AG04449 (cell line): ENCODE measurements around the gene ACADM.
"Not testable (repeated sequence)": the region's sequence is repeated elsewhere in the genome, so short reads cannot be mapped to it uniquely, and the experiment has no call there.

Experiments
- CTCF ChIA-PET: fragments of 350-600 bp; formaldehyde crosslinking; extraction: SDS; loops from one replicate; lab custom pipeline; 2021; ENCODE audit warnings: antibody characterized with exemption; lab: Yijun Ruan, JAX
- POLR2A ChIA-PET: fragments of 400-600, 350-600 bp; formaldehyde crosslinking; extraction: SDS; loops from one replicate; lab custom pipeline; 2020; ENCODE audit warnings: antibody characterized with exemption, inconsistent platforms; lab: Yijun Ruan, JAX
- DNase-seq: peaks from one replicate; pipeline ENCODE4 v3.0.0-alpha.2; 2010; ENCODE audit warnings: low read depth, low spot score
- H3K4me3 ChIP-seq: 2 replicates; pipeline ENCODE4 v1.5.1; 2011; ENCODE audit warnings: low read depth, mild to moderate bottlenecking, control low read depth, low read length
- TF ChIP-seq, protein P1 (sequence below): IDR thresholded peaks from one replicate; pipeline ENCODE4 v1.5.1; 2011; ENCODE audit warnings: mild to moderate bottlenecking, moderate library complexity, low read length, control low read depth, inconsistent platforms; ENCODE audit not compliant: insufficient read depth; ENCODE audit errors: missing control alignments

The ACADM gene

GRCh38 chr1:75720820-75721219 lies 3.7 kb upstream of the ACADM start:
- POLR2A ChIA-PET, result interaction anchor here (0.9 kb wide), 1 partner anchor 65 kb away, joined by 4 read pairs; the partner anchor contains the start of gene RABGGTB
- DNase-seq, result no peak
- CTCF ChIA-PET, result no interaction called here
- TF ChIP-seq, protein P1, sequence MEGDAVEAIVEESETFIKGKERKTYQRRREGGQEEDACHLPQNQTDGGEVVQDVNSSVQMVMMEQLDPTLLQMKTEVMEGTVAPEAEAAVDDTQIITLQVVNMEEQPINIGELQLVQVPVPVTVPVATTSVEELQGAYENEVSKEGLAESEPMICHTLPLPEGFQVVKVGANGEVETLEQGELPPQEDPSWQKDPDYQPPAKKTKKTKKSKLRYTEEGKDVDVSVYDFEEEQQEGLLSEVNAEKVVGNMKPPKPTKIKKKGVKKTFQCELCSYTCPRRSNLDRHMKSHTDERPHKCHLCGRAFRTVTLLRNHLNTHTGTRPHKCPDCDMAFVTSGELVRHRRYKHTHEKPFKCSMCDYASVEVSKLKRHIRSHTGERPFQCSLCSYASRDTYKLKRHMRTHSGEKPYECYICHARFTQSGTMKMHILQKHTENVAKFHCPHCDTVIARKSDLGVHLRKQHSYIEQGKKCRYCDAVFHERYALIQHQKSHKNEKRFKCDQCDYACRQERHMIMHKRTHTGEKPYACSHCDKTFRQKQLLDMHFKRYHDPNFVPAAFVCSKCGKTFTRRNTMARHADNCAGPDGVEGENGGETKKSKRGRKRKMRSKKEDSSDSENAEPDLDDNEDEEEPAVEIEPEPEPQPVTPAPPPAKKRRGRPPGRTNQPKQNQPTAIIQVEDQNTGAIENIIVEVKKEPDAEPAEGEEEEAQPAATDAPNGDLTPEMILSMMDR, result no peak
- no peak overlapping the region for H3K4me3 ChIP-seq

DNA sequence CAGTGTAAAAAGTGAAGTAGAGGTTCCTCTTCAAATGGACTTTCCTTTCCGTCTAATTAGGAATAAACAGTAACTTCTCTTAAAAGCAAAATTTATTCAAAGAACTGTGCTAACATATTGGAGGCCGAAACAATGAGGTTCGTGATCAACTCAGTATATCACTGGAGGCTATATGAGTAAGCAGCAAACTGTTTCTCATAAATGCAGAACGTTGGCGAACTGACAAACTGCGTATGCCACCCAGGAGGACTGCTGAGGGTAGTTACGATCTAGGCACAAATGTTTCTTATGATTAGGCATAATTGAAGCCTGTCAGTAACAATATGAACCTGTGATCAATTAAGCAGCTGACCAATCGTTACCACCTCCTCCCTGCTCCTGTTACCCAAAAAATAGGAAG lies 2.3 kb upstream of the ACADM start:
- CTCF ChIA-PET, POLR2A ChIA-PET: not testable (repeated sequence)

DNA sequence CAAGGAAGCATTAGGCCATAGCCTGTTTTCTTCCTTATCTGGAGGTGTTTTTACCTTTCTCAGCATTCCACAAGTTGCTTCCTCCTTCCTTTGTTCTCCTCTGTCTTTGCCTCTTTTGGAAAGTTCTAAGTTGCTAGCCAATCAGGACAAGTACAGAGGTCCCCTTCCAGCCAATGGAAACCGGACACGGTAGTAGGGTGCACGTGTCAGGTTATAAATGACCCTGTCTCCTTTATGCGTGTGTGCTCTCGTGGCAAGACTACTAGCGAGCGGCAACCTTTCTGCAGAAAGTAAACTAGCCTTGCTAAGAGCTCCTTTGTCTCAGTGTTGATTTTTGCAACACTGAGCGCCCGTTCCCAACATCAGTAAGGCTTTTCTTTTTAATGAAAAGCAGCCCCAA lies 1.5 kb upstream of the ACADM start:
- ChIA-PET POLR2A (no interaction called here), CTCF (no interaction called here)
- DNase-seq, result no peak
- TF ChIP-seq, protein P1, result no peak
- no peak overlapping the region for H3K4me3 ChIP-seq

More for the DNA sequence above, 2.3 kb upstream of the ACADM start:
- DNase-seq, H3K4me3 ChIP-seq: not testable (repeated sequence)

DNA sequence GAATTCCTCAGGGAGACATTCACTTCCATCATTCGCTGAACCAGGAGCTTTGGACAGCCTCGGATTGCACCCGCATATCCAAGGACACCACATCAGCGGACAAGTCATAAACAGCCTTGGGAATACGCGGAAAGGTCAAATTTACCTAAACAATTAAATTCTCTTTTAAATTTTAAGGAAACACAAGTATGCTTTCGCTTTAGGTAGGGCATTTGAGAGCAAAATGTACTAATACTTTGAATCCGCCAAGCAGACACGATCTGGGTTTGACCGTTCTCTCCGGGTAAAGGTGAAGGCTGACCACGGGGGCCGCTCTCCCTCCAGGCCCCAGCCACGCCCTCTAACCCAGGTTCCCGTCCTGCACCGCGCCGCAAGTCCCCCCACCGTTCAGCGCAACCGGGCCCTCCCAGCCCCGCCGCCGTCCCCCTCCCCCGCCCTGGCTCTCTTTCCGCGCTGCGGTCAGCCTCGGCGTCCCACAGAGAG lies 479 bp upstream of the ACADM start:
- POLR2A ChIA-PET, result no interaction called here
- TF ChIP-seq, protein P1, result no peak
- peak overlapping the region; percentile 96 for H3K4me3 ChIP-seq
- CTCF ChIA-PET, result no interaction called here
- DNase-seq, result no peak

- ChIA-PET POLR2A (interaction anchor here (0.8 kb wide), 1 partner anchor 68 kb away, joined by 3 read pairs; no protein-coding TSS in a partner anchor), CTCF (no interaction called here)
- peak overlapping the region; percentile 96 for H3K4me3 ChIP-seq
- TF ChIP-seq, protein P1, result no peak
- no peak for DNase-seq
Measured at GRCh38 chr1:75725266-75725665, 757 bp downstream of the ACADM start.

- H3K4me3 ChIP-seq, result peak overlapping the region; percentile 96
- POLR2A ChIA-PET, result interaction anchor here (0.8 kb wide), 1 partner anchor 68 kb away, joined by 3 read pairs; no protein-coding TSS in a partner anchor
- CTCF ChIA-PET, result no interaction called here
- no peak for DNase-seq
- TF ChIP-seq, protein P1, result no peak
Measured at GRCh38 chr1:75725861-75726361, 1.4 kb downstream of the ACADM start.

- CTCF ChIA-PET, result no interaction called here
- H3K4me3 ChIP-seq, result no peak overlapping the region
- TF ChIP-seq, protein P1, result no peak
- DNase-seq, result no peak
- POLR2A ChIA-PET, result no interaction called here
Measured at GRCh38 chr1:75727571-75727970, 3.1 kb downstream of the ACADM start.
